ENCODE data around the gene FCER1G.
A peak's percentile ranks its signal among the peaks of the same experiment; 100 is the strongest.
"Not testable (repeated sequence)": the region's sequence is repeated elsewhere in the genome, so short reads cannot be mapped to it uniquely, and the experiment has no call there.

FCER1G gene

GRCh38 chr1:161206411-161207140, 8.5 kb upstream of the FCER1G start:
- DNase-seq = no peak

- DNase-seq = no peak
Observed at GRCh38 chr1:161207173-161207572, 7.9 kb upstream of the FCER1G start.

- peak in 11 of 14 donors; percentile 11 to 69 (median 38) for DNase-seq
Observed at GRCh38 chr1:161209790-161210409, 5.2 kb upstream of the FCER1G start.

- no peak for DNase-seq
Observed at GRCh38 chr1:161214369-161214768, 726 bp upstream of the FCER1G start.

- peak in 3 of 14 donors; percentile 9 to 15 (median 15) for DNase-seq
Observed at GRCh38 chr1:161216945-161217712, 2.0 kb downstream of the FCER1G start.

GRCh38 chr1:161217831-161218230, 2.7 kb downstream of the FCER1G start:
- DNase-seq = no peak

- no peak for DNase-seq
Observed at GRCh38 chr1:161218301-161219077, 3.4 kb downstream of the FCER1G start.

GRCh38 chr1:161219078-161219892, 4.2 kb downstream of the FCER1G start:
- no peak for DNase-seq

- DNase-seq = no peak
Observed at GRCh38 chr1:161220002-161220401, 4.9 kb downstream of the FCER1G start.

- no peak for DNase-seq
Observed at GRCh38 chr1:161222175-161223019, 7.3 kb downstream of the FCER1G start.

- no peak for DNase-seq
Observed at GRCh38 chr1:161223805-161224694, 9.0 kb downstream of the FCER1G start.

- DNase-seq = not testable (repeated sequence)
Observed at GRCh38 chr1:161224695-161225087, 9.6 kb downstream of the FCER1G start.

- no peak for DNase-seq
Observed at GRCh38 chr1:161225178-161225533, 10.1 kb downstream of the FCER1G start.

- peak; percentile 36 to 93 (median 84) for DNase-seq
Observed at GRCh38 chr1:161225534-161226319, 10.6 kb downstream of the FCER1G start, which contains the start of gene TOMM40L. TSS of gene TOMM40L (plus strand) at chr1:161226060. CDS start at chr1:161226490, 430 bp downstream.

GRCh38 chr1:161226320-161226711, 11.2 kb downstream of the FCER1G start:
- DNase-seq = no peak

GRCh38 chr1:161226759-161227158, 11.7 kb downstream of the FCER1G start:
- DNase-seq = no peak

- peak in 13 of 14 donors; percentile 7 to 78 (median 58) for DNase-seq
Observed at GRCh38 chr1:161227196-161227871, 12.2 kb downstream of the FCER1G start.

- no peak for DNase-seq
Observed at GRCh38 chr1:161228032-161228431, 12.9 kb downstream of the FCER1G start.
